Duodenal mucosa (tissue), 2 donors: ENCODE data around the gene RASD1.
A peak's percentile ranks its signal among the peaks of the same experiment; 100 is the strongest.
"Not testable (repeated sequence)": the region's sequence is repeated elsewhere in the genome, so short reads cannot be mapped to it uniquely, and the experiment has no call there.

Experiments
- H3K27ac ChIP-seq: one replicate; pipeline ENCODE4 v1.7.0; 2013; ENCODE audit warnings: low read depth, low read length
- H3K27me3 ChIP-seq, 2 donors: one replicate each; pipeline ENCODE4 v1.7.0; 2013; ENCODE audit warnings: low read length in 2 of 2, control low read depth in 1 of 2; ENCODE audit not compliant: insufficient read depth in 2 of 2, control insufficient read depth in 1 of 2
- H3K36me3 ChIP-seq, 2 donors: one replicate each; pipeline ENCODE4 v1.7.0; 2013; ENCODE audit warnings: low read length in 2 of 2, control low read depth in 1 of 2; ENCODE audit not compliant: insufficient read depth in 2 of 2, control insufficient read depth in 1 of 2
- H3K4me1 ChIP-seq, 2 donors: one replicate each; pipeline ENCODE4 v1.7.0; 2013; ENCODE audit warnings: low read length in 2 of 2, control low read depth in 1 of 2; ENCODE audit not compliant: insufficient read depth in 2 of 2, control insufficient read depth in 1 of 2
- H3K4me3 ChIP-seq, 2 donors: one replicate each; pipeline ENCODE4 v1.7.0; 2013; ENCODE audit warnings: low read length in 2 of 2, low read depth in 1 of 2
- H3K9ac ChIP-seq, 2 donors: one replicate each; pipeline ENCODE4 v1.7.0; 2013; ENCODE audit warnings: low read length in 2 of 2, low read depth in 1 of 2
- H3K9me3 ChIP-seq, 2 donors: one replicate each; pipeline ENCODE4 v1.7.0; 2013; ENCODE audit warnings: low read length in 2 of 2, control low read depth in 1 of 2; ENCODE audit not compliant: control insufficient read depth in 1 of 2

RASD1 gene

GRCh38 chr17:17486416-17486815, 9.8 kb downstream of the RASD1 start:
- not testable (repeated sequence) for H3K9ac ChIP-seq, H3K4me1 ChIP-seq, H3K9me3 ChIP-seq, H3K27ac ChIP-seq, H3K4me3 ChIP-seq, H3K27me3 ChIP-seq
- peaks cover 7 to 41% of the 10 kb centered on the region in 2 donors for H3K36me3 ChIP-seq

- H3K9ac ChIP-seq = no peak overlapping the region
- H3K9me3 ChIP-seq = no peaks in the 10 kb centered on the region
- H3K36me3 ChIP-seq = peaks cover 3 to 38% of the 10 kb centered on the region in 2 donors
- no peak overlapping the region for H3K4me3 ChIP-seq
- H3K27ac ChIP-seq = no peak overlapping the region
- H3K27me3 ChIP-seq = no peaks in the 10 kb centered on the region
- peaks cover 3 to 4% of the 10 kb centered on the region in 2 donors for H3K4me1 ChIP-seq
These were observed 10.8 kb downstream of the RASD1 start for GRCh38 chr17:17485420-17485819.

GRCh38 chr17:17484451-17484899, 11.7 kb downstream of the RASD1 start:
- H3K36me3 ChIP-seq = peaks cover 3 to 37% of the 10 kb centered on the region in 2 donors
- H3K4me3 ChIP-seq = no peak overlapping the region
- no peaks in the 10 kb centered on the region for H3K27me3 ChIP-seq
- no peaks in the 10 kb centered on the region for H3K9me3 ChIP-seq
- peaks cover 5 to 8% of the 10 kb centered on the region in 2 donors for H3K4me1 ChIP-seq
- H3K9ac ChIP-seq = no peak overlapping the region
- H3K27ac ChIP-seq = no peak overlapping the region

GRCh38 chr17:17481860-17482259, 14.3 kb downstream of the RASD1 start:
- H3K4me1 ChIP-seq = peaks cover 19 to 22% of the 10 kb centered on the region in 2 donors
- no peaks in the 10 kb centered on the region for H3K27me3 ChIP-seq
- H3K4me3 ChIP-seq = no peak overlapping the region
- H3K36me3 ChIP-seq = peaks cover 0 to 22% of the 10 kb centered on the region in 2 donors
- no peaks in the 10 kb centered on the region for H3K9me3 ChIP-seq
- no peak overlapping the region for H3K27ac ChIP-seq
- H3K9ac ChIP-seq = no peak overlapping the region

DNA sequence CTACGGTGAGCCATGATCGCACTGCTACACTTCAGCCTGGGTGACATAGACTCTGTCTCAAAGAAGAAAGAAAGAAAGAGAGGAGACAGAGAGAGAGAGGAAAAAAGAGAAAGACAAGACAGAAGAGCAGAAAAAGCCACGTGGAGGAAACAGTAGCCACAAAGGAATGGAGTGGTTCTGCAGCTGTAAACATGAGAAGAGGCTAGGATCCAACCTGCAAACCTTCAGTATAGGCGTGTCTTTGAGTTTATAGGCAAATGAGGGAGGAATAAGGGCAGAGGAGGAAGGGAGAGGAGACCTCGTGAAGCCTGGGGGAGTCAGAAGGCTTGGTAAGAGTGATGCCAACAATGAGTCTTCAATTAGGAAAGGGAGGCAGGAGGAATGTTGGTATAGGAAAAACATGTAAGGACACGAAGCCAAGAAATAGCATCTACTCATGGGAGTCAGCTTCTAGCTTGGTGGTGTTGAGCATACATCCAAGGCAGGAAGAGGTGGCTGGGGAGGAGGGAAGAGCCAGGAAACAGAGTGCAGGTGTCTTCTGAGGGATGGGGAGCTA, 15.5 kb downstream of the RASD1 start:
- Histone ChIP-seq H3K9ac (no peak overlapping the region), H3K4me3 (no peak overlapping the region), H3K27me3 (no peaks in the 10 kb centered on the region), H3K27ac (no peak overlapping the region), H3K9me3 (no peaks in the 10 kb centered on the region), H3K36me3 (peaks cover 0 to 20% of the 10 kb centered on the region in 2 donors), H3K4me1 (peaks cover 19 to 22% of the 10 kb centered on the region in 2 donors)

DNA sequence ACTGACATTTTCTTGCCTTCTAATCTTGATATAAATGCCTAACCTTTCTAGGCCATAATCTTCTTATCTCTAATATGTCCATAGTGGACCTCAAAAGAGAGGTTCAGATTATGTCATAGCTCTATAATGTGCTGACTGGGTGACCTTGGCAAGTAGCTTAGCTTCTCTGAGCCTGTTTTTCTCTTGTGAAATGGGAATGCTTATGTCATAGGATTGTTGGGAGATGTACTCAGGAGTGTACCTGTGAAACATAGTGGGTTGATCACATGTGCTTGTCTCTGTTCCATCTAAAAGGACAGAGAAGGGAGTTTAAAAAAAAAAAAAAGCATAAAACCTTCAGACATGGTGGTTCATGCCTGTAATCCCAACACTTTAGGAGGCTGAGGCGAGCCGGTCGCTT, 17.0 kb downstream of the RASD1 start:
- Histone ChIP-seq H3K9me3 (no peaks in the 10 kb centered on the region), H3K9ac (no peak overlapping the region), H3K27ac (no peak overlapping the region), H3K4me3 (no peak overlapping the region), H3K4me1 (peaks cover 19 to 22% of the 10 kb centered on the region in 2 donors), H3K36me3 (peaks cover 0 to 9% of the 10 kb centered on the region in 2 donors), H3K27me3 (no peaks in the 10 kb centered on the region)

DNA sequence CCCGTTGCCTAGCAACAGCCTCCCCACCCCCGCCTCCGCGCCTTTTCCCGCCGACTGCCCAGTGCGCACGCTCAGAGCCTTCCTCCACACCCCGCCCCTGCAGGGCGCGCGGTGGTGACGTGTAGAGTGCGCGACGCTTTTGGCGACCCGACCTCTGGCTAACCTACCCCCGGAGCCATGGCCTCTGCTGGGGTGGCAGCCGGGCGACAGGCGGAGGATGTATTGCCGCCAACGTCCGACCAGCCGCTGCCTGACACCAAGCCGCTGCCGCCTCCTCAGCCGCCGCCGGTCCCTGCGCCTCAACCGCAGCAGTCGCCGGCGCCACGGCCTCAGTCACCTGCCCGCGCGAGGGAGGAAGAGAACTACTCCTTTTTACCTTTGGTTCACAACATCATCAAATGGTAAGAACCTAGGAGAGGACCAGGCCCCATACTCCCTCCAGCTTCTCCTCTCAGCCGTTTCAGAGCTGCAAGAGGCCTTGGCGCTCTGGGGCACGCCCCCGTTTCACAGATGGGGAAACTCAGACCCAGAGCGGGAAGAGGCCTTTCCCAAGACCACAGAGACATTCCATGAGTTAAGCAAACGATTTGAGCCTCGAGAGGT, 19.2 kb downstream of the RASD1 start, which contains the start of gene MED9:
Gene MED9, plus strand, starts transcription at position 136 of the 603 bp plus-strand sequence. Its CDS starts 42 bp downstream, at position 178.
- Histone ChIP-seq H3K27me3 (no peaks in the 10 kb centered on the region), H3K9ac (peak within 1 kb of the TSS; percentile 92 to 95), H3K36me3 (peaks cover 0 to 9% of the 10 kb centered on the region in 2 donors), H3K4me3 (peak within 1 kb of the TSS; percentile 82 to 93), H3K4me1 (peaks cover 19 to 22% of the 10 kb centered on the region in 2 donors), H3K27ac (peak within 1 kb of the TSS; percentile 79), H3K9me3 (no peaks in the 10 kb centered on the region)

- H3K9ac ChIP-seq = no peak overlapping the region
- H3K27ac ChIP-seq = no peak overlapping the region
- no peaks in the 10 kb centered on the region for H3K9me3 ChIP-seq
- peaks cover 0 to 8% of the 10 kb centered on the region in 2 donors for H3K27me3 ChIP-seq
- no peak overlapping the region for H3K4me3 ChIP-seq
- H3K36me3 ChIP-seq = no peaks in the 10 kb centered on the region
- H3K4me1 ChIP-seq = peaks cover 12 to 17% of the 10 kb centered on the region in 2 donors
These were observed 21.9 kb downstream of the RASD1 start for GRCh38 chr17:17474341-17474740.

GRCh38 chr17:17472333-17472920, 23.8 kb downstream of the RASD1 start:
- Histone ChIP-seq H3K27me3 (peaks cover 0 to 8% of the 10 kb centered on the region in 2 donors), H3K27ac (no peak overlapping the region), H3K4me3 (no peak overlapping the region), H3K4me1 (peaks cover 3 to 5% of the 10 kb centered on the region in 2 donors), H3K9ac (no peak overlapping the region), H3K36me3 (no peaks in the 10 kb centered on the region), H3K9me3 (no peaks in the 10 kb centered on the region)

DNA sequence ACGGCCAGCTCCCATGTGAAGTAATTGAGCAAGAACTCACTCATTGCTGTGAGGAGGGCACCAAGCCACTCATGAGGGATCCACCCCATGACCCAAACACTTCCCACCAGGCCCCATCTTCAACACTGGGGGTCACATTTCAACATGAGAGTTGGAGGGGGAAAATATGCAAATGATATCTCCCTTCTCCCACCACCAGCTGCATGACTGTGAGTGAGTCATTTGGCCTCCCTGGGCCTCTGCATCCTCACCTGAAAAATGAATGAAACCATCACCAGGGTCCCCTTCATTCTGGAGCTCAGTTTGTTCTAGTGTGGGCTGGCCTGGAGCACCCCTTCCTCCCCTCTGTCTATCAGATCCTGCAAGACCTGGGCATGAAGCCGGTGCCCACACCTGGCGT, 26.2 kb downstream of the RASD1 start:
- Histone ChIP-seq H3K27ac (no peak overlapping the region), H3K27me3 (peaks cover 0 to 8% of the 10 kb centered on the region in 2 donors), H3K4me1 (peaks cover 5% of the 10 kb centered on the region in 2 donors), H3K4me3 (no peak overlapping the region), H3K36me3 (no peaks in the 10 kb centered on the region), H3K9me3 (no peaks in the 10 kb centered on the region), H3K9ac (no peak overlapping the region)
